Brain pericyte (primary cell): Measurements from ENCODE around the gene RIOK3.
"Not testable (repeated sequence)": the region's sequence is repeated elsewhere in the genome, so short reads cannot be mapped to it uniquely, and the experiment has no call there.

ENCODE experiments used
- DNase-seq: peaks from one replicate; pipeline ENCODE4 v3.0.0-alpha.2; 2012; ENCODE audit warnings: low read depth, low spot score

The RIOK3 gene

GRCh38 chr18:23451011-23451410, 2.1 kb upstream of the RIOK3 start:
- no peak for DNase-seq

- DNase-seq, result no peak
Measured at GRCh38 chr18:23451491-23451890, 1.6 kb upstream of the RIOK3 start.

- no peak for DNase-seq
Measured at GRCh38 chr18:23452347-23452727, 750 bp upstream of the RIOK3 start.

GRCh38 chr18:23453680-23454058, 582 bp downstream of the RIOK3 start:
- DNase-seq, result no peak

- no peak for DNase-seq
Measured at GRCh38 chr18:23456835-23457234, 3.7 kb downstream of the RIOK3 start.

GRCh38 chr18:23458830-23459529, 5.9 kb downstream of the RIOK3 start:
- no peak for DNase-seq

- DNase-seq, result no peak
Measured at GRCh38 chr18:23459530-23459921, 6.4 kb downstream of the RIOK3 start.

GRCh38 chr18:23460285-23461273, 7.5 kb downstream of the RIOK3 start:
- no peak for DNase-seq

GRCh38 chr18:23462876-23463275, 9.8 kb downstream of the RIOK3 start:
- DNase-seq, result no peak

- no peak for DNase-seq
Measured at GRCh38 chr18:23468753-23469459, 15.8 kb downstream of the RIOK3 start.

- DNase-seq, result no peak
Measured at GRCh38 chr18:23470620-23471387, 17.7 kb downstream of the RIOK3 start.

GRCh38 chr18:23471486-23471885, 18.4 kb downstream of the RIOK3 start:
- no peak for DNase-seq

- DNase-seq, result no peak
Measured at GRCh38 chr18:23479829-23480505, 26.9 kb downstream of the RIOK3 start.

GRCh38 chr18:23484561-23485182, 31.6 kb downstream of the RIOK3 start:
- no peak for DNase-seq

GRCh38 chr18:23485386-23485785, 32.3 kb downstream of the RIOK3 start:
- DNase-seq, result no peak

GRCh38 chr18:23487738-23488570, 34.9 kb downstream of the RIOK3 start:
- DNase-seq, result no peak

- not testable (repeated sequence) for DNase-seq
Measured at GRCh38 chr18:23489586-23489985, 36.5 kb downstream of the RIOK3 start.

GRCh38 chr18:23493654-23494053, 40.6 kb downstream of the RIOK3 start:
- DNase-seq, result no peak

GRCh38 chr18:23494992-23495391, 41.9 kb downstream of the RIOK3 start:
- no peak for DNase-seq
